ENCODE measurements around the gene PAAF1.
"Not testable (repeated sequence)": the region's sequence is repeated elsewhere in the genome, so short reads cannot be mapped to it uniquely, and the experiment has no call there.

Gene PAAF1

GRCh38 chr11:73880449-73880848 is 3.6 kb downstream of the PAAF1 start:
- DNase-seq (ENCODE audit: low read depth): peak; percentile 35

GRCh38 chr11:73883856-73884255 is 7.1 kb downstream of the PAAF1 start:
- no peak for DNase-seq (ENCODE audit: low read depth)

- DNase-seq (ENCODE audit: low read depth): no peak
Observed at GRCh38 chr11:73888244-73888643, 11.4 kb downstream of the PAAF1 start.

GRCh38 chr11:73889019-73889418 is 12.2 kb downstream of the PAAF1 start:
- DNase-seq (ENCODE audit: low read depth): peak; percentile 23

- DNase-seq (ENCODE audit: low read depth): no peak
Observed at GRCh38 chr11:73889536-73889935, 12.7 kb downstream of the PAAF1 start.

GRCh38 chr11:73893041-73893440 is 16.2 kb downstream of the PAAF1 start:
- no peak for DNase-seq (ENCODE audit: low read depth)

- DNase-seq (ENCODE audit: low read depth): peak; percentile 72
Observed at GRCh38 chr11:73894725-73895335, 18.0 kb downstream of the PAAF1 start.

GRCh38 chr11:73902303-73902702 is 25.5 kb downstream of the PAAF1 start:
- no peak for DNase-seq (ENCODE audit: low read depth)

GRCh38 chr11:73907191-73907590 is 30.4 kb downstream of the PAAF1 start:
- peak; percentile 47 for DNase-seq (ENCODE audit: low read depth)

GRCh38 chr11:73912026-73912425 is 35.2 kb downstream of the PAAF1 start:
- no peak for DNase-seq (ENCODE audit: low read depth)

- DNase-seq (ENCODE audit: low read depth): no peak
Observed at GRCh38 chr11:73913472-73913871, 36.7 kb downstream of the PAAF1 start.

- DNase-seq (ENCODE audit: low read depth): no peak
Observed at GRCh38 chr11:73914284-73914683, 37.5 kb downstream of the PAAF1 start.

GRCh38 chr11:73916435-73916834 is 39.6 kb downstream of the PAAF1 start:
- DNase-seq (ENCODE audit: low read depth): no peak

- DNase-seq (ENCODE audit: low read depth): no peak
Observed at GRCh38 chr11:73921180-73921579, 44.4 kb downstream of the PAAF1 start.

GRCh38 chr11:73929388-73929787 is 52.6 kb downstream of the PAAF1 start:
- no peak for DNase-seq (ENCODE audit: low read depth)

GRCh38 chr11:73931039-73931645 is 54.3 kb downstream of the PAAF1 start:
- peak; percentile 76 for DNase-seq (ENCODE audit: low read depth)

GRCh38 chr11:73931951-73932350 is 55.2 kb downstream of the PAAF1 start:
- no peak for DNase-seq (ENCODE audit: low read depth)

- DNase-seq (ENCODE audit: low read depth): no peak
Observed at GRCh38 chr11:73932781-73933180, 56.0 kb downstream of the PAAF1 start.

- DNase-seq (ENCODE audit: low read depth): not testable (repeated sequence)
Observed at GRCh38 chr11:73936047-73936446, 59.2 kb downstream of the PAAF1 start.

- DNase-seq (ENCODE audit: low read depth): peak; percentile 32
Observed at GRCh38 chr11:73939096-73939495, 62.3 kb downstream of the PAAF1 start.

- no peak for DNase-seq (ENCODE audit: low read depth)
Observed at GRCh38 chr11:73940801-73941570, 64.2 kb downstream of the PAAF1 start.

- DNase-seq (ENCODE audit: low read depth): no peak
Observed at GRCh38 chr11:73942010-73942409, 65.2 kb downstream of the PAAF1 start.

GRCh38 chr11:73944085-73944484 is 67.3 kb downstream of the PAAF1 start:
- no peak for DNase-seq (ENCODE audit: low read depth)

Data from EH (cell line).